ENCODE measurements around the gene PIAS3. TPM values are rescaled to one million over a fixed set of nuclear protein-coding genes. Genes with fewer than 3 reads are reported as not detected.

PIAS3 gene
- 29.7 and 31.9 TPM in 2 replicates for total RNA-seq

GRCh38 chr1:145858901-145859490 is at the start of gene PIAS3:
PIAS3 (minus strand) TSS chr1:145859081; CDS start chr1:145858990, 91 bp downstream.

GRCh38 chr1:145885738-145886287 is 26.9 kb upstream of the PIAS3 start, which contains the start of gene ANKRD35:
ANKRD35 (minus strand) TSS chr1:145885866; CDS start chr1:145885758, 108 bp downstream.

GRCh38 chr1:145845514-145846161 is 13.2 kb downstream of the PIAS3 start, which contains the start of gene NUDT17:
NUDT17 (plus strand) TSS chr1:145845630; CDS start chr1:145845641, 11 bp downstream.

GRCh38 chr1:145823565-145824498 is 35.0 kb downstream of the PIAS3 start, which contains the start of the genes POLR3C and RNF115:
POLR3C (plus strand) TSS chr1:145824200; CDS start chr1:145825777, 1,577 bp downstream.
RNF115 (minus strand) TSS chr1:145824095; CDS start chr1:145823873, 222 bp downstream.

Other genes starting within 250 kb of the PIAS3 start
- 0.49 and 11.3 TPM in 2 replicates for gene PDZK1, start 151.7 kb downstream of the PIAS3 start, total RNA-seq
- not detected in 2 replicates for gene CD160, start 139.6 kb downstream of the PIAS3 start, total RNA-seq
- 7.7 and 9.4 TPM in 2 replicates for gene RNF115, start 35.0 kb downstream of the PIAS3 start, total RNA-seq
- gene POLR3C, start 34.9 kb downstream of the PIAS3 start, total RNA-seq, result 29.5 and 30.5 TPM in 2 replicates
- 2.8 and 4.1 TPM in 2 replicates for gene NUDT17, start 13.5 kb downstream of the PIAS3 start, total RNA-seq
- 0.13 and 0.49 TPM in 2 replicates for gene ANKRD35, start 26.8 kb upstream of the PIAS3 start, total RNA-seq
- 3.1 and 8.4 TPM in 2 replicates for gene ITGA10, start 51.0 kb upstream of the PIAS3 start, total RNA-seq
- gene PEX11B, start 59.6 kb upstream of the PIAS3 start, total RNA-seq, result 20.7 and 30.2 TPM in 2 replicates
- 54.4 and 130 TPM in 2 replicates for gene RBM8A, start 68.4 kb upstream of the PIAS3 start, total RNA-seq
- 30.0 and 32.6 TPM in 2 replicates for gene LIX1L, start 98.9 kb upstream of the PIAS3 start, total RNA-seq
- gene ANKRD34A, start 105.5 kb upstream of the PIAS3 start, total RNA-seq, result 1.0 and 1.1 TPM in 2 replicates
- 6.5 and 12.9 TPM in 2 replicates for gene POLR3GL, start 105.6 kb upstream of the PIAS3 start, total RNA-seq
- 18.7 and 484 TPM in 2 replicates for gene TXNIP, start 137.5 kb upstream of the PIAS3 start, total RNA-seq
- not detected in 2 replicates for gene HJV, start 162.7 kb upstream of the PIAS3 start, total RNA-seq